ENCODE measurements around the gene MAPKBP1. TPM values are rescaled to one million over a fixed set of nuclear protein-coding genes. Genes with fewer than 3 reads are reported as not detected.

Gene MAPKBP1
- total RNA-seq, 4 donors from 2014 or later = 18.4 to 37.6 (median 29.8) TPM

- peaks cover 3 to 75% (median 45%) of the 10 kb centered on the region in 3 donors for H3K4me1 ChIP-seq
- intact Hi-C loops (cut with DNase I) = no loop called here
- H3K36me3 ChIP-seq = no peaks in the 10 kb centered on the region
- H3K27me3 ChIP-seq = no peaks in the 10 kb centered on the region
- WGBS, 2 donors = 17 to 45% methylated on average over 1 of the region's 1 CpG
- no peaks in the 10 kb centered on the region for H3K9me3 ChIP-seq
- no peak for TF ChIP-seq POLR2A (IDR thresholded peaks at IDR 0.05)
- no peak for TF ChIP-seq CTCF (IDR thresholded peaks at IDR 0.05)
- no peak for DNase-seq
- peak overlapping the region; percentile 49 to 66 (median 58) for H3K27ac ChIP-seq
- peak overlapping the region in 1 of 4 donors; percentile 22 for H3K4me3 ChIP-seq
Measured at GRCh38 chr15:41783296-41783695, 9.0 kb downstream of the MAPKBP1 start.

- WGBS, 2 donors = 35 to 48% methylated on average over 3 of the region's 3 CpGs
Measured at GRCh38 chr15:41788262-41788661, 14.0 kb downstream of the MAPKBP1 start.

GRCh38 chr15:41789236-41789635, 15.0 kb downstream of the MAPKBP1 start:
- DNase-seq = no peak
- Histone ChIP-seq H3K27ac (peak overlapping the region in 2 of 4 donors; percentile 22 to 42), H3K27me3 (no peaks in the 10 kb centered on the region), H3K9me3 (no peaks in the 10 kb centered on the region), H3K4me1 (peaks cover 26 to 78% (median 53%) of the 10 kb centered on the region in 3 donors), H3K4me3 (no peak overlapping the region), H3K36me3 (no peaks in the 10 kb centered on the region)
- 43 to 59% methylated on average over 4 of the region's 4 CpGs for WGBS, 2 donors
- TF ChIP-seq POLR2A (IDR thresholded peaks at IDR 0.05) (no peak), CTCF (IDR thresholded peaks at IDR 0.05) (no peak)
- intact Hi-C loops (cut with DNase I) = no loop called here

More at GRCh38 chr15:41788262-41788661, 14.0 kb downstream of the MAPKBP1 start:
- H3K4me3 ChIP-seq = no peak overlapping the region
- H3K4me1 ChIP-seq = peaks cover 26 to 78% (median 46%) of the 10 kb centered on the region in 3 donors
- TF ChIP-seq CTCF (IDR thresholded peaks at IDR 0.05) = no peak
- TF ChIP-seq POLR2A (IDR thresholded peaks at IDR 0.05) = no peak
- H3K27ac ChIP-seq = no peak overlapping the region
- no peaks in the 10 kb centered on the region for H3K36me3 ChIP-seq
- H3K27me3 ChIP-seq = no peaks in the 10 kb centered on the region
- intact Hi-C loops (cut with DNase I) = no loop called here
- H3K9me3 ChIP-seq = no peaks in the 10 kb centered on the region
- no peak for DNase-seq

- H3K27ac ChIP-seq = peak overlapping the region in 3 of 4 donors; percentile 22 to 56 (median 42)
Measured at GRCh38 chr15:41789662-41790061, 15.4 kb downstream of the MAPKBP1 start.

GRCh38 chr15:41790169-41790568, 15.9 kb downstream of the MAPKBP1 start:
- Histone ChIP-seq H3K36me3 (no peaks in the 10 kb centered on the region), H3K27ac (peak overlapping the region; percentile 17 to 69 (median 54)), H3K4me3 (no peak overlapping the region), H3K9me3 (no peaks in the 10 kb centered on the region), H3K4me1 (peaks cover 26 to 84% (median 61%) of the 10 kb centered on the region in 3 donors), H3K27me3 (no peaks in the 10 kb centered on the region)
- DNase-seq = no peak
- 75 to 85% methylated on average over 3 of the region's 3 CpGs for WGBS, 2 donors
- intact Hi-C loops (cut with DNase I) = no loop called here
- TF ChIP-seq POLR2A (IDR thresholded peaks at IDR 0.05) (no peak), CTCF (IDR thresholded peaks at IDR 0.05) (no peak)

More at GRCh38 chr15:41789662-41790061, 15.4 kb downstream of the MAPKBP1 start:
- H3K4me1 ChIP-seq = peaks cover 26 to 79% (median 57%) of the 10 kb centered on the region in 3 donors
- no peaks in the 10 kb centered on the region for H3K9me3 ChIP-seq
- no peaks in the 10 kb centered on the region for H3K36me3 ChIP-seq
- no peak for DNase-seq
- no peak for TF ChIP-seq CTCF (IDR thresholded peaks at IDR 0.05)
- no peak for TF ChIP-seq POLR2A (IDR thresholded peaks at IDR 0.05)
- H3K4me3 ChIP-seq = no peak overlapping the region
- intact Hi-C loops (cut with DNase I) = no loop called here
- no peaks in the 10 kb centered on the region for H3K27me3 ChIP-seq
